Subcutaneous abdominal adipose tissue (tissue), 5 donors: ENCODE measurements around the gene MINDY4.

Source experiments
- H3K27ac ChIP-seq: one replicate; pipeline ENCODE4 v1.7.0; 2013; ENCODE audit warnings: low read depth, mild to moderate bottlenecking, inconsistent platforms, low read length, moderate library complexity
- H3K27me3 ChIP-seq, 5 donors: one replicate each; pipeline ENCODE4 v1.7.0; 2013; ENCODE audit warnings: low read length in 5 of 5, inconsistent platforms in 1 of 5; ENCODE audit not compliant: control insufficient read depth in 5 of 5, insufficient read depth in 4 of 5
- H3K36me3 ChIP-seq, 5 donors: one replicate each; pipeline ENCODE4 v1.7.0; 2013; ENCODE audit warnings: low read length in 5 of 5; ENCODE audit not compliant: control insufficient read depth in 5 of 5, insufficient read depth in 5 of 5
- H3K4me1 ChIP-seq, 5 donors: one replicate each; pipeline ENCODE4 v1.7.0; 2013; ENCODE audit warnings: low read length in 5 of 5, mild to moderate bottlenecking in 3 of 5, moderate library complexity in 1 of 5; ENCODE audit not compliant: control insufficient read depth in 5 of 5, insufficient read depth in 5 of 5
- H3K4me3 ChIP-seq, 5 donors: one replicate each; pipeline ENCODE4 v1.7.0; 2013; ENCODE audit warnings: low read length in 5 of 5, low read depth in 1 of 5
- H3K9ac ChIP-seq, 5 donors: one replicate each; pipeline ENCODE4 v1.7.0; 2013; ENCODE audit warnings: low read length in 5 of 5, mild to moderate bottlenecking in 4 of 5, moderate library complexity in 3 of 5
- H3K9me3 ChIP-seq, 5 donors: one replicate each; pipeline ENCODE4 v1.7.0; 2013; ENCODE audit warnings: low read length in 5 of 5; ENCODE audit not compliant: control insufficient read depth in 5 of 5
- donor health status: healthy.
- donor health status: healthy.
- donor health status: healthy.
- donor health status: healthy.
- donor health status: healthy.

The MINDY4 gene

DNA sequence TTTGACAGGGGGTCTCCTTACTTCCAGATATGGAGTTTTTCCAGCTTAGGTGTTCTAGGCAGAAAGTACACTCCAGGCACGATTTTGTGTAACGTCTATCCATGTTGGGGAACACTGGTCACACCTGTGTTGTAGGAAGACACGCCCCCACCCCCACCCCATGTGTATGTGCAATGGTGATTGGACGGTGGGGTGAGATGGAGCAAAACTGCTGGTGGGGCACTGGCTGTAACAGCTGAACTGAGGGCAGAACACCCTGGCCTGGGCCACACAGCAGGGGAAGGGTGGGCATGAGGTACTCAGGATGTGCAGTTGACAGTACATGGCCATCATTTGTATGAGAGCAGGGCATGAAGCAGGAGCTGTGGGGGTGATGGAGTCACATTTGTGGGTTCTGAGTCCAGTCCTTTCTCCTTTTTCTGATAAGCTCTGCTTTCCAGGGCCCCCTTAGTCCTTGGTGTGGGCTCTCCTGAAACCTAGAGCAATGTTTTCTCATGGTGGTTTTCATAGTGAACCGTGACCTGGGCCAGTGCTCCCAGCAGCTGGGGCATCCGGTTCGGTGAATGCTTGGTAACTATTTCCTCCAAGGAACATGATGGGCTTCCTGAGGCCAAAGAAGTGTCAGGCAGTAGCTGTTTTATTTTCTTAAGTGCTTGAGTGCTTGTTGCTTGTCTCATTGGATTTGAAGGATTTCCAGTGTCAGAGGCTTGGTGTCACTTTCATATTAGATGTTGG, 77.1 kb downstream of the MINDY4 start:
- Histone ChIP-seq H3K4me3 (no peak overlapping the region), H3K9ac (no peak overlapping the region), H3K4me1 (peaks cover 3 to 60% (median 23%) of the 10 kb centered on the region in 5 donors), H3K36me3 (peaks cover 0 to 4% (median 0%) of the 10 kb centered on the region in 5 donors), H3K27ac (no peak overlapping the region), H3K27me3 (no peaks in the 10 kb centered on the region), H3K9me3 (no peaks in the 10 kb centered on the region)

DNA sequence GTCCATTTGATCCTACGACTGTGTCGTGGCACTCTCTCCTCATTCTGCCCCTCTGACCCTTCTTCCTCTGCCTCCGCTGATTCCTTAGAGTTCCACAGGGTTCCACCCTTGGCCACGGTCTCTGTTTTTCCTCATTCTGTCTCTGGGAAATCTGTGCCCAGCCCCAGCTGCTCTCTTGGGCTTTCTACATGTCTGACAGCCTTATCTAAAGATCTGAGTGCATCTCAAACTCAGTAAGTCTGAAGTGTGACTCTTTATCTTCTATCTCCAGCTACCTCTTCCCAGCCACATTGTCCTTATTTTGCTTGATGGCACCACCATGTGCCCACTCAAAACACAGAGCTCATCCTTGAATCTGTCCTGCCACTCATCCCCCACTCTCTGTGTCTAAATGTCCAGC, 78.3 kb downstream of the MINDY4 start:
- Histone ChIP-seq H3K27me3 (no peaks in the 10 kb centered on the region), H3K9ac (no peak overlapping the region), H3K4me1 (peaks cover 3 to 60% (median 23%) of the 10 kb centered on the region in 5 donors), H3K36me3 (peaks cover 0 to 11% (median 2%) of the 10 kb centered on the region in 5 donors), H3K27ac (no peak overlapping the region), H3K9me3 (no peaks in the 10 kb centered on the region), H3K4me3 (no peak overlapping the region)

DNA sequence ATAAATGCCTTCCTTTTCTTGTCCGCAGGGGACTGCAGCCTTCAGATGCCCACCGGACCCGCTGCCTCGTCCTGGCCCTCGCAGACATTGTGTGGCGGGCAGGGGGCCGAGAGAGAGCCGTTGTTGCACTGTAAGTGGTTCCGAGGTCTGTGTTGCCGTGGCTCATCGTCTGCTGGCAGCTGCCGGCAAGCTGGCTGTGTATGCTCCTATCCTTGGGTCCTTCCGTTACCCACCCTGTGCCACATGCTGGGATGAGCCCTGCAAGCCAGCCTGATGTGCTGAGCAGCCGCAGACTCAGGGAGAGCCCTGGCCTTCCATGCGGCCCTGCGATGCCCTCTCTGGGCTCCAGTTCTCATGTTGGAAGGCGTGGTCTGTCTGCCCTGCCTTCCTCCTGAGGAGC, 79.2 kb downstream of the MINDY4 start:
- no peak overlapping the region for H3K27ac ChIP-seq
- no peaks in the 10 kb centered on the region for H3K27me3 ChIP-seq
- H3K4me1 ChIP-seq, result peaks cover 3 to 54% (median 23%) of the 10 kb centered on the region in 5 donors

DNA sequence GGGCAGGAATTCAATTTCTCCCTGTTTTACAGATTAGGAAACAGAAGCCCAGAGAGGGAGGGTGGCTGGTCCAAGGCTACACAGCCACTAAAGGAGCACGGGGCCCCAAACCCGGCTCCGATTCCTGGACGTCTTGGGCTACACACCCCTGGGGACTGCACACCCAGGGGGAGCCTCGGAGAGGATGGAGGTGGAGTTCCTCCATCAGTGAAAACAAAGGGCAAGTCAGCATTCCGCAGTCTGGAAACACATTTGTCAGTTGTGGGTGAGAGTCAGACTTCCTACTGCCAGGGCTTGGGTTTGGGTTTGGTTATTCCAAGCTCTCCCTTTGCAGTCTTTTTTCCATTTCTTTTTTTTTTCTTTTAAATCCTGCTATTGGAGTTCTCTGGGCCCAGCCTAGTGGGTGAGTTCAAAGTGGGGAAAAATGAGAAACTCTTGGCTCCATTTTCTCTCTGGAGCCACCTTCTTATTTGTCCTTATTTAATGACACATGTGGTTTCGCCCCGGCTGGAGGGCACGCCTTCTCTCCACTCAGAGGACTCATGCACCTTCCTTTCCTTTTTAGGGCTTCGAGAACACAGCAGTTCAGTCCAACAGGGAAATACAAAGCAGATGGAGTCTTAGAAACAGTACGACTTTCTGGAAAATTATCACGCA, 80.6 kb downstream of the MINDY4 start:
- H3K36me3 ChIP-seq, result peaks cover 0 to 17% (median 6%) of the 10 kb centered on the region in 5 donors
- H3K27me3 ChIP-seq, result no peaks in the 10 kb centered on the region
- H3K4me1 ChIP-seq, result peaks cover 2 to 43% (median 17%) of the 10 kb centered on the region in 5 donors
- no peak overlapping the region for H3K4me3 ChIP-seq
- H3K9me3 ChIP-seq, result no peaks in the 10 kb centered on the region
- H3K9ac ChIP-seq, result no peak overlapping the region
- peak overlapping the region; percentile 37 for H3K27ac ChIP-seq

More for the DNA sequence above, 79.2 kb downstream of the MINDY4 start:
- H3K9ac ChIP-seq, result no peak overlapping the region
- H3K36me3 ChIP-seq, result peaks cover 0 to 15% (median 2%) of the 10 kb centered on the region in 5 donors
- H3K4me3 ChIP-seq, result no peak overlapping the region
- no peaks in the 10 kb centered on the region for H3K9me3 ChIP-seq

DNA sequence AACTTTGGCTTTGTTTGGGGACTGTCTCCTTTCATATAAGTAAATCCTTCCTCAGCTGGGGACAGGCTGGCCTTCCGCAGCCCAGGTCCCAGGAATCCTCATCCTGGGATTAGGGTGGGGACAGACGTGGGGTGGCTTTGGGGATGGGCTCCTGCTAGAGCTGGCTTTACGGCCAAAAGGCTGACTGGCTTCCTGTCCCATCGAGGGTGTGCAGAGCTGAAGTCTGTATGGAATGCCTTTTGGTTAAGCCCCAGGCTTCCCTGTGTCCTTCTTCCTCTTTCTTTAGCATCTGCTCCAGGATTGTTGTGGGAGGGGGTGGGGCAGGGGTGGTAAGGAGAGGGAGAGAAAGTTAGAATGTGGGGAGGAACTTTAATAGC, 81.1 kb downstream of the MINDY4 start:
- no peak overlapping the region for H3K4me3 ChIP-seq

DNA sequence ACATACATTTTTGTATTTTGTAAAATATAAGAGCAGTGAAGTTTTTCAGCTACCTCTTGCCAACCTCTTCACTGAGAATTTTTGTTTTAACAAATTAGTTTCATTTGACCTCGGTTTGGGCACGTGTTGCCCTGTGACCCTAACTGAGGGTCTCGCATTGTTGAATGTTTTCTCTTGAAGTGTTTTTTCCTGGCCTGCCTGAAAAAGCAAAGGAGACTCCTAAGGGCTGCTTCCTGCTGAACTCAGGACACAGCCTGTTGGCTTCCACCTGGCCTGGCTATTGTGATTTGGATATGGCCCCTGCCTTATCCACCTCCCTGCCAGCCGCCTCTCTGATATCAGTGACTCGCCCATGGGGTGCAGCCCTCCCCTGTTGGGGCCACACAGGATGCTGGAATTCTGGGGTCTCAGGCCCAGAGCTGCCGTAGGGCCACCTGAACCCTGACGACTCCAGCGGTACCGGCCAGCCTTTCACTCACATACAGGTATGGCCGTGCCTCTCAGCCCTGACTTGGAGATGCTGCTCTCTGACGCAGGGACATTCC, 81.6 kb downstream of the MINDY4 start:
- Histone ChIP-seq H3K9ac (no peak overlapping the region), H3K36me3 (peaks cover 0 to 20% (median 6%) of the 10 kb centered on the region in 5 donors), H3K4me1 (peaks cover 2 to 43% (median 17%) of the 10 kb centered on the region in 5 donors), H3K4me3 (no peak overlapping the region), H3K27me3 (no peaks in the 10 kb centered on the region), H3K27ac (peak overlapping the region; percentile 37), H3K9me3 (no peaks in the 10 kb centered on the region)

More for the DNA sequence above, 81.1 kb downstream of the MINDY4 start:
- no peak overlapping the region for H3K9ac ChIP-seq
- H3K4me1 ChIP-seq, result peaks cover 2 to 43% (median 17%) of the 10 kb centered on the region in 5 donors
- H3K27me3 ChIP-seq, result no peaks in the 10 kb centered on the region
- no peaks in the 10 kb centered on the region for H3K9me3 ChIP-seq
- H3K27ac ChIP-seq, result peak overlapping the region; percentile 37
- H3K36me3 ChIP-seq, result peaks cover 0 to 20% (median 6%) of the 10 kb centered on the region in 5 donors

DNA sequence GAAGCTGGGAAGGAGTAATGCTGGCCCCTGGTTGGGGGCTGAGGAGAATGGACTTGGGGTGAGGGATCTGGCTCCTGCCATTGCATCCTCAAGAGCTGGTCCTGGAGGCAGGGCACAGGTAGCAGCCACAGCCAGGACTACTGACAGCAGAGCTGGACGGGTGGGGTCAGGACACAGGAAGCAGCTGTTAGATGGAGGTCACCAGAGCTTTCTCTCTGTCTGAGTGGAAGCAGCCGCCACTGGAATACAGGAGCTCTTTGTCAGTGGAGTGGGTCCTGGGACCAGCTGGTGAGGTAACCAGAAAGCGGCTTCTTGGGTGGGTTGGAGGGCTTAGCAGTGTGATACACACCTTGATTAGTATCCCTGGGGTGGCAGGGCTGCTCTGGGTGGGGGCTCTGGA, 82.4 kb downstream of the MINDY4 start:
- H3K9me3 ChIP-seq, result no peaks in the 10 kb centered on the region
- H3K9ac ChIP-seq, result peak overlapping the region in 1 of 5 donors; percentile 41
- no peak overlapping the region for H3K4me3 ChIP-seq
- no peak overlapping the region for H3K27ac ChIP-seq
- H3K27me3 ChIP-seq, result no peaks in the 10 kb centered on the region
- H3K4me1 ChIP-seq, result peaks cover 2 to 36% (median 14%) of the 10 kb centered on the region in 5 donors
- peaks cover 0 to 20% (median 6%) of the 10 kb centered on the region in 5 donors for H3K36me3 ChIP-seq

DNA sequence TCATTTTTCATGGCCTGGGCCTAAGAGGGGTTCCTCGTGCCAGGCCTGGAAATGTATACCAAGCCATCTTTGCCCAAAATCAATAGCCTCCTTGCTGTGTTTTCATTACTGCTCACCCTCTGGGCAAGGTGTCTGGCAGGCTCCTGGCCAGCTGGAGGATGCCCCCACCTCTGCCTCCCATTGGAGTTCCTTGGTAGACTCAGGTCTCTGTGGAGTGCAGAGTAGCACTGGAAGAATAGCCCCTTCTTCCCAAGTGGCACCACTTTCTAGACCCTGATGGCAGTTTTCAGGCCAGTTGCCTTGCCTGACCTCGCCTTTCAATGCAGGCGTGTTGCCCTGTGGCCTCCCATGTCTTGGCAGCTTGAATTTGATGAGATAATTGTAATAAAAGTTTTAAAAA, 84.7 kb downstream of the MINDY4 start:
- no peak overlapping the region for H3K9ac ChIP-seq
- H3K27me3 ChIP-seq, result no peaks in the 10 kb centered on the region
- H3K9me3 ChIP-seq, result no peaks in the 10 kb centered on the region
- H3K27ac ChIP-seq, result no peak overlapping the region
- H3K36me3 ChIP-seq, result peaks cover 0 to 32% (median 10%) of the 10 kb centered on the region in 5 donors
- no peak overlapping the region for H3K4me3 ChIP-seq
- H3K4me1 ChIP-seq, result peaks cover 0 to 18% (median 8%) of the 10 kb centered on the region in 5 donors

DNA sequence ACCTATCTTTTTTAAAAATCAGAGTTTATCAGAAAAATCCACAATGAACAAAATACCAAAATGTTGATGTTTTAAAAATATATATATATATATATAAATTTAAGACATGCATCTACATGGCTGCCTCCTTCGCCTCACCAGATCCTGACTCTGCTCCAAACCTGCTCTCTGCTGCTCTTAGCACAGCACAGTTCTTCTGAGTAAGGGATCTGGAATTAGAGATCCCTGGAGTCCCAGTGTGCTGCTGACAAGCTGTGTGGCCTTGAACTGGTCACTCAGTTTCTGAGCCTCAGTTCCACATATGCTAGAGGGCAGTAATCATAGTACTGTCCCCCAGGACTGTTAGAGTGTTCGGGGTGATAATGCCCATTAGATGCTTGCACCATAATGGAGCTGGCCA, 87.4 kb downstream of the MINDY4 start:
- no peaks in the 10 kb centered on the region for H3K9me3 ChIP-seq
- peaks cover 0 to 8% (median 6%) of the 10 kb centered on the region in 5 donors for H3K4me1 ChIP-seq
- peaks cover 0 to 33% (median 8%) of the 10 kb centered on the region in 5 donors for H3K36me3 ChIP-seq
- H3K9ac ChIP-seq, result no peak overlapping the region
- no peak overlapping the region for H3K4me3 ChIP-seq
- H3K27ac ChIP-seq, result no peak overlapping the region
- no peaks in the 10 kb centered on the region for H3K27me3 ChIP-seq
